Activated naive CD4-positive, alpha-beta T cell treated with anti-CD3 and anti-CD28 coated beads, Interleukin-2, amount 50 U/mL, for 24 hours (primary cell): ENCODE data around the gene HLA-DMA.
"Not testable (repeated sequence)": the region's sequence is repeated elsewhere in the genome, so short reads cannot be mapped to it uniquely, and the experiment has no call there.

Source experiments
- H3K27ac Mint-ChIP-seq: one replicate; pipeline ENCODE4 v1.8.0; 2021; ENCODE audit warnings: mild to moderate bottlenecking, mixed read lengths
- H3K27me3 Mint-ChIP-seq: one replicate; pipeline ENCODE4 v1.8.0; 2021; ENCODE audit warnings: mixed read lengths
- H3K36me3 Mint-ChIP-seq: one replicate; pipeline ENCODE4 v1.8.0; 2021; ENCODE audit warnings: mixed read lengths
- H3K4me1 Mint-ChIP-seq: one replicate; pipeline ENCODE4 v1.8.0; 2021; ENCODE audit warnings: mixed read lengths
- H3K4me3 Mint-ChIP-seq: one replicate; pipeline ENCODE4 v1.8.0; 2021; ENCODE audit warnings: mild to moderate bottlenecking, mixed read lengths
- H3K9me3 Mint-ChIP-seq: one replicate; pipeline ENCODE4 v1.8.0; 2021; ENCODE audit warnings: mixed read lengths

HLA-DMA gene

GRCh38 chr6:32949113-32949512, 3.8 kb downstream of the HLA-DMA start:
- Mint-ChIP-seq H3K27ac (no peak overlapping the region), H3K4me3 (no peak overlapping the region)

DNA sequence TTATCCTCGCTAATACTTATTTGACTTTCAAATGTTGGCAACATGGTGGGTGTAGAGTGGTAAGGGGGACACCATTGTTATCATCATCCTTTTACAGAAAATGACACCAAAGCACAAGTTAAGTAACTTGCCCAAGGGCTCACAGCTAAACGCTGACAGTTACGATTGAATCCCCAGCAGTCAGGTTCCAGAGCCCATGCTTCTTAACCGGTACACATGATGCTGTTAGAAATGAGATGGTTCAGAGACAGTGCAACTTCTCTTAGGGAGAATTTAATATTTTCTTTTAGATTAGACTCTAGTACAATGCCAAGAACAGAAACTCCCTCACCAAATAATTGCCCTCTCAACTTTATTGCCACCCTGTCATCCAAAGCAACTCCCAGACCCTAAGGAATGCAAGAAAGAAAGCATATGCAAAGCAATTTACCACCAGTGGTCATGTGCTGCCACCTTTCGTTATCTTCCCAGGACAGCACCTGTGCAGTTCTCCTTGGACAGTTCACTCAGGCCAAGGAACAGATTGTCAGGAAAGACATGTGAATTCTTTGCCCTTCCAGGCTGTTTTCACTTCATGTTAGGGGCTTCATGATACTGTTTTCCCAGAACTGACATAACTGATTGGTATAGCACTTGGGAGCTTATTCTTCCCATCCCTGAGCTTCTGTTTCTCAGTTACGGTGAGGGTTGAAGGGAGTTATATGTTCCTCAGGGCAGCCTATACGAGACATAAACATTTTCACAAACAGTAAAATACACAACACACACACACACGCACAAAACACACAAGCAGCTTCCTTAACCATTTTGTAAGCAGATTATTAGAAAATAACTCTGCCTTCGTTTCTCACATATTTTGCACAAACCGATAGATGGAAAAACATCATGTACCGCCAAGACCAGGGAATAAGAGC, 5.1 kb downstream of the HLA-DMA start:
- peak overlapping the region; percentile 12 for H3K27ac Mint-ChIP-seq
- H3K36me3 Mint-ChIP-seq, result no peaks in the 10 kb centered on the region
- no peaks in the 10 kb centered on the region for H3K9me3 Mint-ChIP-seq
- peaks cover 67% of the 10 kb centered on the region for H3K4me1 Mint-ChIP-seq
- no peak overlapping the region for H3K4me3 Mint-ChIP-seq
- no peaks in the 10 kb centered on the region for H3K27me3 Mint-ChIP-seq

More at GRCh38 chr6:32949113-32949512, 3.8 kb downstream of the HLA-DMA start:
- peaks cover 67% of the 10 kb centered on the region for H3K4me1 Mint-ChIP-seq
- no peaks in the 10 kb centered on the region for H3K9me3 Mint-ChIP-seq
- no peaks in the 10 kb centered on the region for H3K27me3 Mint-ChIP-seq
- no peaks in the 10 kb centered on the region for H3K36me3 Mint-ChIP-seq

DNA sequence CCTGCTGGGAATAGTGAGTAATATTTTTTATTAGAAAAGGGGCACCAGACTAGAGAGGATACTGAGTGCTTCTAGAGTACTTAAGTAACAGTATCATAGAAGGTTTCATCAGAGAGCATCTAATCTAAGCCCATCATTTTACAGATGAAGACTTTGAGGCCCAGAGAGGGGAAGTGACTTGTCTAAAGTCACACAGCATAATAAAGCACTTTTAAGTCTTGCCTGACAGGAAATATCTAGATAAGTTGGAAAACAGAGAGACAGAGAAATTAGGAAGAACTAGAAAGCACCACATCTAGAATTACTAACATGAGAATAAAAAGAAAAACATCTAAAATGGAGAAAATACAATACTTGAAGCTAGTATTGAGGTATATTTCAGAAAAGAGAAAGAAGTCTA, 6.0 kb downstream of the HLA-DMA start:
- H3K4me1 Mint-ChIP-seq, result peaks cover 69% of the 10 kb centered on the region
- H3K4me3 Mint-ChIP-seq, result no peak overlapping the region
- H3K27ac Mint-ChIP-seq, result peak overlapping the region; percentile 14
- H3K27me3 Mint-ChIP-seq, result no peaks in the 10 kb centered on the region
- no peaks in the 10 kb centered on the region for H3K9me3 Mint-ChIP-seq
- no peaks in the 10 kb centered on the region for H3K36me3 Mint-ChIP-seq

GRCh38 chr6:32945953-32946352, 6.9 kb downstream of the HLA-DMA start:
- no peaks in the 10 kb centered on the region for H3K9me3 Mint-ChIP-seq
- peak overlapping the region; percentile 21 for H3K4me3 Mint-ChIP-seq
- H3K27me3 Mint-ChIP-seq, result no peaks in the 10 kb centered on the region
- no peaks in the 10 kb centered on the region for H3K36me3 Mint-ChIP-seq
- peaks cover 78% of the 10 kb centered on the region for H3K4me1 Mint-ChIP-seq
- H3K27ac Mint-ChIP-seq, result peak overlapping the region; percentile 73

DNA sequence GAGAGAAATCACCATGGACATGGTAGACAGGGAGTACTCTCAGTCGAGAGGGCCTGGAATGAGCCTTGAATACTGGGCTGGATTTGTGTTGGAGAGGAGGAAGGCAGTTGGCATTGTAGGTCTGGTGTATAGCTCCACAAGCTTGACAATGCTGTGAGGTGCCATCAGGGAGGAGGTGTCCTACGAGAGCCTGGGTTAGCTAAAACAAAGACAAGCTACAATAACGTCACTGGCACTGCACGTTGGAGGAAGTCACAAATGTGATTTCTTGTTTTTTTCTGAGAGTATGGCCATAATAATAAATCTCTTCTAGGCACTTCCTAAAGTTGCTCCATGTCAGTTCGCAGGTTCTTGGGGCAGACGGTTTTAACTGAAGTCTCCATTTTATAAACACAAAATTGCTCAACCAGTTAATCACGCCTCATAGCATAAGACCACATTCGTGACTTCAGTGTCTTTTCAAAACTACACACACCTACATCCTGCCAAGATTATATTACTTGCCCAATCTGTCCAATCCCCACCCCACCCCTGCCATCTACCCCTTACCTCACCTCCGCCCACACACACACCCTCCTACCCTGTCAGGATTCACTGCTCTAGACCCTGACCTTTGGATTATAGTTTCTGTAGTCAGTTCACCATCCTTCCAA, 7.7 kb downstream of the HLA-DMA start:
- peaks cover 83% of the 10 kb centered on the region for H3K4me1 Mint-ChIP-seq
- H3K4me3 Mint-ChIP-seq, result peak overlapping the region; percentile 21
- H3K36me3 Mint-ChIP-seq, result no peaks in the 10 kb centered on the region
- no peaks in the 10 kb centered on the region for H3K9me3 Mint-ChIP-seq
- no peaks in the 10 kb centered on the region for H3K27me3 Mint-ChIP-seq
- peak overlapping the region; percentile 81 for H3K27ac Mint-ChIP-seq

- Mint-ChIP-seq H3K4me3 (peak overlapping the region; percentile 75), H3K4me1 (peaks cover 85% of the 10 kb centered on the region), H3K27ac (peak overlapping the region; percentile 81), H3K9me3 (no peaks in the 10 kb centered on the region), H3K36me3 (no peaks in the 10 kb centered on the region), H3K27me3 (no peaks in the 10 kb centered on the region)
Observed at GRCh38 chr6:32943864-32944649, 8.8 kb downstream of the HLA-DMA start.

- not testable (repeated sequence) for H3K9me3 Mint-ChIP-seq, H3K27me3 Mint-ChIP-seq, H3K36me3 Mint-ChIP-seq
- peak overlapping the region; percentile 52 for H3K4me3 Mint-ChIP-seq
- H3K4me1 Mint-ChIP-seq, result peaks cover 81% of the 10 kb centered on the region
- peak overlapping the region; percentile 87 for H3K27ac Mint-ChIP-seq
Observed at GRCh38 chr6:32942555-32943123, 10.3 kb downstream of the HLA-DMA start.

GRCh38 chr6:32941214-32941768, 11.6 kb downstream of the HLA-DMA start:
- H3K36me3 Mint-ChIP-seq, result peaks cover 2% of the 10 kb centered on the region
- no peaks in the 10 kb centered on the region for H3K9me3 Mint-ChIP-seq
- no peaks in the 10 kb centered on the region for H3K27me3 Mint-ChIP-seq
- H3K27ac Mint-ChIP-seq, result peak overlapping the region; percentile 93
- H3K4me3 Mint-ChIP-seq, result peak overlapping the region; percentile 89
- H3K4me1 Mint-ChIP-seq, result peaks cover 70% of the 10 kb centered on the region

GRCh38 chr6:32940656-32941213, 12.2 kb downstream of the HLA-DMA start, which contains the start of gene HLA-DMB:
HLA-DMB (minus strand) TSS chr6:32941028; CDS start chr6:32940807, 221 bp downstream.
- Mint-ChIP-seq H3K36me3 (peaks cover 2% of the 10 kb centered on the region), H3K27me3 (no peaks in the 10 kb centered on the region), H3K9me3 (no peaks in the 10 kb centered on the region), H3K4me3 (peak within 1 kb of the TSS; percentile 89), H3K4me1 (peaks cover 64% of the 10 kb centered on the region), H3K27ac (peak within 1 kb of the TSS; percentile 93)

DNA sequence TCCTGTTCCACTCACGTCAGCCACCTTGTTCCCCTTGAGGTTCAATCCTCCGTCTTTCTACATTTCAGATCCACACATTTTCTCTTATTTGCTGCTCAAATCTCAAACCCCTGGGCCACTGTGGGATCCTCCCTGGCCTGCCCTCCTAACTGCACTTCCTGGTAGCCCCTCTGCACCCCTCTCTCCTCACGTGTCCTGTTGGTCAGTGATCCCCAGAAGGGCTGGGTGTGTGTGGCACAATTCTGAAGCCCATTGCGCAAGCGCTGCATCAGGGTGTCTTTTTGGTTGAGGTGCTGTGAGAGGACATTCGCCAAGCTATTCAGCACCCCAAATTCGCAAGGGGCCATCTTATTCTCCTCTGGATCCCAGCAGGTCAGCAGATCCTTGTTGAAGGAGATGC, 14.4 kb downstream of the HLA-DMA start:
- no peak overlapping the region for H3K4me3 Mint-ChIP-seq
- H3K9me3 Mint-ChIP-seq, result no peaks in the 10 kb centered on the region
- no peaks in the 10 kb centered on the region for H3K27me3 Mint-ChIP-seq
- peaks cover 46% of the 10 kb centered on the region for H3K4me1 Mint-ChIP-seq
- H3K36me3 Mint-ChIP-seq, result peaks cover 2% of the 10 kb centered on the region
- H3K27ac Mint-ChIP-seq, result no peak overlapping the region

DNA sequence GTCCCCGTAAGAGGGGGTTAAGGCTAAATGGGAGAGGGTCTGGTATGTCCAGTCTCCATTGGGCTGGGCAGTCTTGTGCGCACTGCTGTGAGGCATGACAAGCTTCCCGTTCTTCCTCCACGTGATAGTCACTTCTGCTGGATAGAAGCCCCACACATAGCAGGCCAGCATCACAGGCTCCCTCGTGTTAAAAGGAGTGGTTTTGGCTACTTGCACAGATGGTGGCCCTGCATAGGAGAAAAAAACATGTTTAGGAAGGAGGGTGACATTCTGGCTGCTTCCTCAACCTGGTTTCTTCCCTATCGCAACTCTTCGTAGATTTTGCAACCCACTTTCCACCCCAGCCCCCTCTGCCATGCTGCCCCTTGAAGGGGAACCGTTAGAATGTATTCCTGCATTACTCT, 15.7 kb downstream of the HLA-DMA start:
- Mint-ChIP-seq H3K27ac (no peak overlapping the region), H3K4me1 (peaks cover 35% of the 10 kb centered on the region), H3K4me3 (no peak overlapping the region), H3K27me3 (no peaks in the 10 kb centered on the region), H3K36me3 (peaks cover 2% of the 10 kb centered on the region), H3K9me3 (no peaks in the 10 kb centered on the region)

DNA sequence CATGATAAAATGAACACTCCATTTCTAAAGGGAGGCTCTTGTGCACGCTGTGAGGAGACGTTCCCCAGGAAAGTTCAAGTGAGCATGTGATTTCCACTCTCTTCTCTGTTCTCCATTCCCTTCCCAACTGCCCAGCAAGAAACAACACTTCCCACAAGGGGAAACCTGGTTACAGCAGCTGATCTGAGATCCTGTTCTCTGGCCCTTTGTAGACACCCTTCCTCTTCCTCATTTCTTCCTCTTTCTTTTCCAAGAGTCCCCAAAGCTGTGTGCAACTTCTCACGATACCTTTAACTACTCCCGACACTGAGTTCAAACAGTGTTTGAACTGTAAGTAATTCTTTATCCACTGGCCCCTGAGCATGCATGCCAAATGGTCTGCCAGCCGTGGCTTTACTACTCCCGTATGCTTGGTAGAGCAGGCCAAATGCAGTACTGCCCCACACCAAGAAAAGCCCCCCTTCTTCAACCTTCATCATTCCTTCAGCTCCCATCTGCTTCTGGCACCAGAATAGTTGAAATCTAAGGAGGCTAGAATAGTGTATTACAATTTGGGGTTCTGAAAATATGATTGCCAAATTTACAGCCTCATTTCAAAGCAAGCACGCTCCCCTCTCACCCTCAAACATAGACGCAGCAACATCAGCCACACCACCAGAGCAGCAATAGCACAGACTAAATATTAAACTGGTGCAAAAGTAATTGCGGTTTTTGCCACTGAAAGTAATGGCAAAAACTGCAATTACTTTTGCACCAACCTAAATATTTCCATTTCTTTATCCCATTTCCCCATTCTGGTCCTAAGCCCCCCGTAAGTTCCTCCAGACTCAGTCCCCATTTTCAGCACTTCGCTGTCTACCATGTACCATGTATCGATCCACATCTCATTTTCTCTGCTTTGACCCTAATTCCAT, 16.4 kb downstream of the HLA-DMA start:
- H3K4me3 Mint-ChIP-seq, result no peak overlapping the region
- no peaks in the 10 kb centered on the region for H3K9me3 Mint-ChIP-seq
- H3K4me1 Mint-ChIP-seq, result peaks cover 28% of the 10 kb centered on the region
- no peak overlapping the region for H3K27ac Mint-ChIP-seq
- H3K36me3 Mint-ChIP-seq, result peaks cover 2% of the 10 kb centered on the region
- no peaks in the 10 kb centered on the region for H3K27me3 Mint-ChIP-seq

DNA sequence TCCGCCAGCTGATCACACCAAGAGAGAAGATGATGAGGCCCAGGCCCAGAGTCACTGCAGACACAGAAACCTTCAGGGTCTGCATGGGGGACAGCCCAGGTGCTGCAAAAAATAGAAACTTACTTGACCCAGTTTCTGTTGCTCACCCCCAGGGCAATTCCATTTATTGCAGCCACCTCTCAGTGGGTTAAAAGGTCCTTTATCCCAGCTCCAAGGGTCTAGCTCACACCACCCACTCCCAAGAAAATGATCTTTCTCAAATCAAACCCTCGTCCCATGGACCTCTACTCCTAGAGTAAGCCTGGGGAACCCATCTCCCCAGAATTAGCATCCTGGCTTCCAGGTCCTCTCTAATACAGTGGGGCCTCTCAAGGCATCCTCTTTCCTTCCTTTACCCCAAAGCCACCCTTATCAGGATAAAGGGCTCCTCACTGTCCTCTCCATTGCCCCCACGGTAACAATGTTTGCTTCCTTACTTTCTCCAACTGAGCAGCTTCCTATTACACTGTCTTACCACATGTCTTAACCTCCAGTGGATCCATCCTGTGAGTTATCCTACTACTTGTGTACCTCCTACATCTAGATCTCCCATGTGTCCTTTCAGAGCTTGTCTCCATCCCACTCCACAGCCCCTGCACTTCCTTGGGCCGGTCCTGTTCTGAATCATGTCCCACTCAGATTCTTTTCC, 17.2 kb downstream of the HLA-DMA start:
- Mint-ChIP-seq H3K4me1 (peaks cover 20% of the 10 kb centered on the region), H3K27ac (no peak overlapping the region), H3K9me3 (no peaks in the 10 kb centered on the region), H3K27me3 (no peaks in the 10 kb centered on the region), H3K36me3 (peaks cover 2% of the 10 kb centered on the region), H3K4me3 (no peak overlapping the region)
